Measurements from ENCODE around the gene COX6B2.

DNA sequence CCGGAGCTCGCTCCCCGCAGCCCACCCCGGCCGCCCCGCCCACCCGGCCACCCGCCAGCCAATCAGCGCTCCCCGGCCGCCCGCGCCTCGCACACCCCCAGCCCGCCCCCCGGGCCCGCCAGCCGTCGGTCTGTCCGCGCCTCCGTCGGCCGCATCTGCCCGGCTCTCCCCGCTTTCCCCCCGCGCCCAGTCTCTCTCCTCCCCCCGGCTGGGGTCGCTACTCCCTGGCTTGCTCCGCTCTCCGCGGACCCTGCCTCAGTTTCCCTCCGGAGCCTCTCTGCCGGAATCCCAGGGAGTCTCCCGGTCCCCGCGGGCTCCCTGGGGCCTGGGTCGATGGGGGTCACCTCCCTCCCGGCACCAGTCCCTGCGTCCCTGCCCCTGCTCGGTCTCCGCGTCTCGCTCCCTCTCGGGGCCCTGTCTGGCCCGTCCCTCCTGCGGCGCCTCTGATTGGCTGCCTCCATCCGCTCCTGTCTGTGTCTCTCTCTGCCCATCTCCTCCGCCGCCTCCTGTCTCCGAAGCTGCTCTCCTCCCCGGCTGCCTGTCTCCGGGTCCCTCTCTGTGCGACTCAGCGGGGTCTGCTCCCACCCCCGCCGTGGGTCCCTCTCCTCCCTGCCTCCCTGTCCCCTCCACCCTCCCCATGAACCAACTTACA lies 15.3 kb upstream of the COX6B2 start:
- TF ChIP-seq, protein P1, sequence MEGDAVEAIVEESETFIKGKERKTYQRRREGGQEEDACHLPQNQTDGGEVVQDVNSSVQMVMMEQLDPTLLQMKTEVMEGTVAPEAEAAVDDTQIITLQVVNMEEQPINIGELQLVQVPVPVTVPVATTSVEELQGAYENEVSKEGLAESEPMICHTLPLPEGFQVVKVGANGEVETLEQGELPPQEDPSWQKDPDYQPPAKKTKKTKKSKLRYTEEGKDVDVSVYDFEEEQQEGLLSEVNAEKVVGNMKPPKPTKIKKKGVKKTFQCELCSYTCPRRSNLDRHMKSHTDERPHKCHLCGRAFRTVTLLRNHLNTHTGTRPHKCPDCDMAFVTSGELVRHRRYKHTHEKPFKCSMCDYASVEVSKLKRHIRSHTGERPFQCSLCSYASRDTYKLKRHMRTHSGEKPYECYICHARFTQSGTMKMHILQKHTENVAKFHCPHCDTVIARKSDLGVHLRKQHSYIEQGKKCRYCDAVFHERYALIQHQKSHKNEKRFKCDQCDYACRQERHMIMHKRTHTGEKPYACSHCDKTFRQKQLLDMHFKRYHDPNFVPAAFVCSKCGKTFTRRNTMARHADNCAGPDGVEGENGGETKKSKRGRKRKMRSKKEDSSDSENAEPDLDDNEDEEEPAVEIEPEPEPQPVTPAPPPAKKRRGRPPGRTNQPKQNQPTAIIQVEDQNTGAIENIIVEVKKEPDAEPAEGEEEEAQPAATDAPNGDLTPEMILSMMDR (IDR thresholded peaks at IDR 0.05) = no peak
- TF ChIP-seq POLR2A (IDR thresholded peaks at IDR 0.05) (no peak), POLR2AphosphoS5 (IDR thresholded peaks at IDR 0.05) (no peak)
